Suprapubic skin (tissue), 4 donors: ENCODE results near the gene DRAM1.

Source experiments
- EP300 ChIP-seq: sonication (generic); formaldehyde crosslinking; IDR thresholded peaks from one replicate; pipeline ENCODE4 v1.6.1; 2017; ENCODE audit warnings: antibody characterized with exemption
- POLR2A ChIP-seq, 2 donors: fragments of 450-650 bp; IDR thresholded peaks; one replicate each; pipeline ENCODE4 v1.6.1; 2017; ENCODE audit warnings: antibody characterized with exemption in 2 of 2, mild to moderate bottlenecking in 2 of 2, moderate library complexity in 2 of 2
- POLR2AphosphoS5 ChIP-seq, 3 donors: sonication (generic); formaldehyde crosslinking; IDR thresholded peaks; one replicate each; pipeline ENCODE4 v1.6.1; 2017; ENCODE audit warnings: antibody characterized with exemption in 3 of 3
- TF ChIP-seq, protein P1 (sequence below), 2 donors: fragments of 200-600 bp in 1 of 2; fragments of 450-650 bp in 1 of 2; sonication (generic) in 1 of 2; IDR thresholded peaks; one replicate each; pipeline ENCODE4 v1.5.1; 2016 to 2019; ENCODE audit warnings: antibody characterized with exemption in 2 of 2, mild to moderate bottlenecking in 1 of 2, moderate library complexity in 1 of 2

DNA sequence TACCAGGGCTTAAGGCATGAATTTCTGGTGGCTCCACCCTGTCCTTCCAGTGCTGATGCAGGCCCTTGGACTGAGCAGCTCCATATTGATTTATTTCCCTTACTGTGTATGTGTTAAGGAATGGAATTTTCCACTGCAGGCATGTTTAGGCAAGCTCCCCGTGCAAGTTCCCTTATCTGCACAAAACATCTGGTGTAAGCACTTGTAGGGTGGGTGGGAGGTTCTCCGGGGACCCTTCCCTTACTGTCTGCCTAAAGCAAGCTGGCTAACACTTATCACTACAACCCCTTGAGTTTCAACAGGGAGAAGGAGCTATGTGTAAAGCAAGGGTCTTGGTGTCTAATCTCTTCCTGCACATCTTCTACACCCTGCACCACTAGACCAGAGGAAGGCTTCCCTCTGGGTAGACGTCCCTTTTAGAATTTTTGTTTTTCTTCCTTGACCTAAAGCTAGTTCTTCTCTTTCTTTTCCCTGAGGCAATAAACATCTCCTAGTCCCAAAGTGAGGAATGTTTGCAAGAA lies 22.0 kb upstream of the DRAM1 start:
- TF ChIP-seq, protein P1, sequence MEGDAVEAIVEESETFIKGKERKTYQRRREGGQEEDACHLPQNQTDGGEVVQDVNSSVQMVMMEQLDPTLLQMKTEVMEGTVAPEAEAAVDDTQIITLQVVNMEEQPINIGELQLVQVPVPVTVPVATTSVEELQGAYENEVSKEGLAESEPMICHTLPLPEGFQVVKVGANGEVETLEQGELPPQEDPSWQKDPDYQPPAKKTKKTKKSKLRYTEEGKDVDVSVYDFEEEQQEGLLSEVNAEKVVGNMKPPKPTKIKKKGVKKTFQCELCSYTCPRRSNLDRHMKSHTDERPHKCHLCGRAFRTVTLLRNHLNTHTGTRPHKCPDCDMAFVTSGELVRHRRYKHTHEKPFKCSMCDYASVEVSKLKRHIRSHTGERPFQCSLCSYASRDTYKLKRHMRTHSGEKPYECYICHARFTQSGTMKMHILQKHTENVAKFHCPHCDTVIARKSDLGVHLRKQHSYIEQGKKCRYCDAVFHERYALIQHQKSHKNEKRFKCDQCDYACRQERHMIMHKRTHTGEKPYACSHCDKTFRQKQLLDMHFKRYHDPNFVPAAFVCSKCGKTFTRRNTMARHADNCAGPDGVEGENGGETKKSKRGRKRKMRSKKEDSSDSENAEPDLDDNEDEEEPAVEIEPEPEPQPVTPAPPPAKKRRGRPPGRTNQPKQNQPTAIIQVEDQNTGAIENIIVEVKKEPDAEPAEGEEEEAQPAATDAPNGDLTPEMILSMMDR (IDR thresholded peaks at IDR 0.05), result no peak
- TF ChIP-seq POLR2A (IDR thresholded peaks at IDR 0.05) (no peak), POLR2AphosphoS5 (IDR thresholded peaks at IDR 0.05) (no peak), EP300 (no peak)
